ENCODE results near the gene DNAAF1.

The DNAAF1 gene

DNA sequence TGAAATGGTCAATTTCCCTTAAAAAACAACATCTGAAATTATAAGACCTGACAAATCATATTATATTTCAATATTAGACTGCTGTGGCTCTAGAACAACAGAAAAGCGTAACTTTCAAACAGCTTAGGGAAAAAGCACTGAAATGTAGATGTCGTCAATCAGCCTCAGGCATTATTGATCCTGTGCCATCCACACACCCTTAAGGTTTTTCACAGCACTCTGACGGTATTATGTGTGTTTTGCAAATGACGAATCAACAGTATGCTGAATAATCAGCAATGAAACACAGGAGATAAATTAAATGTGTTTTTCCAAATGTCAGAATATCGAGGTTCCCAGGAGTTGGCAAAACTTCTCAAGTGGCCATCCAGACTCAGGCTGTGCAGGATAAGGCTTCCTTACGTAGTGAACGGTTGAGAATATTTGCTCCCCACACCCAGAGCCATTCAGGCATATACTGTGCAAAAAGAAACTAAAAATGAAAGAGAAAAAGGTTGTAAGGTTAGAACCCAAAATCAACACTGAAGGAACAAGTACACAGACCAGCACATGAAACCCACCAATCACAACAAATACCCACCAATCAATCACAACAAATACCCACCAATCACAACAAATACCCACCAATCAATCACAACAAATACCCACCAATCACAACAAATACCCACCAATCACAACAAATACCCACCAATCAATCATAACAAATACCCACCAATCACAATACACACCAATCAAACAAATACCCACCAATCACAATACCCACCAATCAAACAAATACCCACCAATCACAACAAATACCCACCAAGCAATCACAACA, 20.6 kb upstream of the DNAAF1 start:
- no peak for DNase-seq

DNA sequence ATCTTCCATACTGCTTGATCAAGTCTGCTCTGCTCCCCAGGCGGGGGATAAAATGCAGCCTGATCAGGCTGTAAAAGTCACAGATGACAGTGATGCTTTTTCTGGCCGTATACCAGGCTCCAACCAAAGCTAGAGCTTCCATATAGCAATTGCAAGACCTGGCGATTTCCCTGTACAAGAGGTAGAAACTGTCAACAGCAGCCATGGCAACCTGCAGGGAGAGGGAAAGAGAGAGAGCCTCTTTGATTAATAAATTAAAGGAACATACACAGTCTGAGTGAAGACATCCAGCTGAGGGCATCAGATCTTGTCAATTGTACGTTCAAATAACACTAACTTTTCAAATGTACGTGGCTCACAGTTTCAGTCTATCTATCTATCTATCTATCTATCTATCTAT, 14.0 kb upstream of the DNAAF1 start:
- no peak for DNase-seq

DNA sequence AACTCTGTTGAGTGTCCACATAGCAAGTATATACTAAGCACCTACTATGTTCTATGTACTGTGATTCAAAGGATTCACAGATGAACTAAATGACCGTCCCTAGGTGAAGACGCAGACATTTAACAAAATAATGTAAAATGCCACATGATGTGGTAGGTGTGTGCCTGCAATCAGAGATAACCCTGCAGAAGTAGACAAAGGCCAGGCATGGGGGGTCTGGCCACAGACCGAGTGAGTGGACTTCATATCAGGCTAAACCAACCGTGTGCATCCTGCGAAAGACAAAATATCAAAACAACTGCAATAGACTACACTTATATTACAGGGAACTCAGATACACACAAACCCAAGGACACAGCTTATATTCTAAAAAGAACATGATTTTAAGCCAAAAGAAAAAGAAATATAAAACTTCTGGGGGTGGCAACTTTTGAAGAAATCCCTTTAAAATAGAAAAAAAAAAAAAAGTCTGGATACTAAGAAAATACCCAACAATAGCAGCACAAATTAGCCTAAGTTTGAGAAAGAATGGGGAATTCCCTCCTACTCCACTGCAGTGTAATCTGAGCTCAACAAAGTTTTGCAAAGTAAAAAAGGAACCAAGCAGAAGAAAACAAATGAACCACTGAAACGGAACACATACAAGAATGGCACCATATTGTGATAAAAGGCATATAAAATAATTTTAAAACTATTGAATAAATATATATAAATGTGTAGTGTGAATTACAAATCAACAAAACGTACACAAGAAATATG, 12.4 kb upstream of the DNAAF1 start:
- DNase-seq, result no peak

DNA sequence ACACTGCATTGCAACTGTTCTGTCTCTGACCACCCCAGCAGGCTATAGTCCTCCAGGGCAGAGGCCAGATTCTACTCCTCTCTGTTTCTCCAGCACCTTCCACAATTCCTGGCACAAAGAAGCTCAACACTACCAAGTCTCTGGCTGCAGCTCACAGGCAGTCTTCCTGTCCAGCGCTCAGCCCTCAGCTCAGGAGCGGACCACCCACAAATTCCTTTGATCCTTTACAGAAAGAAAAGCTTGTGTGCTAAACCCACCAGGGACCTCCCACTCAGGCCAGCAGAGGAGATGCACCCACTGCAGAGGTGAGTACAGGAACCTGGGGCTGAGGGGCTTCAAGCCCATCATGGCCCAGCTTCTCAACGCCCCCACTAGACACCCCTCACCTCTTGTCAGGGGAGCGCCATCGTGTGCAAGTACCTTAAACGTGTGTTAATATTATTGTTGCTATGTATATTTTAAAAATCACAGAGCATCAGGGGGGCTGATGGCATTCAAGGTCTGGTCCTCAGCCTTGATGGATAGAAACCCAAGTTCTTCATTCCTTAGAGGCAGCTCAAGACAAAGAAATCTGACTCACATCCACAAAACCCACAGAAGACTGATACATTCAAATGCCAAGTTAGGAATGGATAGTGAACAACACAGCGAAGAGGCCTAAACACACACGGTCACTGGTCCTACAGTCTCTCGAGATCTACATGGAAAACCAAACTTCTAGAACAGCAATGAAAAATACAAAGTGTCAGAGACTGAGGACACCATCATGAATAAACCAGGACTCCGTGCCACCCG, 8.6 kb upstream of the DNAAF1 start:
- no peak for DNase-seq

DNA sequence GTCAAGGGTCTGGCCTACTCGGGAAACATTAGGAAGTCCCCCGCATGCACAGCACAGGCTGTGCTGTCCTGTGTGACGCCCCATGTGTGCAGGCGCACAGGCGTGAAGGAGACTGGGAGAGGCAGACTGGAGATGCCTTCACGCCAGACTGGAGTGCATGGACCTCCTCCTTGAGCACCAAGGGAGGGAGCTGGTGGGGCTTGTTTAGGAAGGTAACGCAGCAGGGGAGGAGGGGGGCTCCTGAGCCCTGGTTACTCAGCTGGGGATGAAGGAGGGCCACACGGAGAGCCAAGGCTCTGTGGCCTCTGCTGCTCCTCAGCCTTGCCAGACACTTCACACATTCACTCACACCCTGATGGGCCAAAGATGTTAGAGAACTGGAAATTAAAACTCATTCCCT, 7.8 kb upstream of the DNAAF1 start:
- DNase-seq, result no peak

DNA sequence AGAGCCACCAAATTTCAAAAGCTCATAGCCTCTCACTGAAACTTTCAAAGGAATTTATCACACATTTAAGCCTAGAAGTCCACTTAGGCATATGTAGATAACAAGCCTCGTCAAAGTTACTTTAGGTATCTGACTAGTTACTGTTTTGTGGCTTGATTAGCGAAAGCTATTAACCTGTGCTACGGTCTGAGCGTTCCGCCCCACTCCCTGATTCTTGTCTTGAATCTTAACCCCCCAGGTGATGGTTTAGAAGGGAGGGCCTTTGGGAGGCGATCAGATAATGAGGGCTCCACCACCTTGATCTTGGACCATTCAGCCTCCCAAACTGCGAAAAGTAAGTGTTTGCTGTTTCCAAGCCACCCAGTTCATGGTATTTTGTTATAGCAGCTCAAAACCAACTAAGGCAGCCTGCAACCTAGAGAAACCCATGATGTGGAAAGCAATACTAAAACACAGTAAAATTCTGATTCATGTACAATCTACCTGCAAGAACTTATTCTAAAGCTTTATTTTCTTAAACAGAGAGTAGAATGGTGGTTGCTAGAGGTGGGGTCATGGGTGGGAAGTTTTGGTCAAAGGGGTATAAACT, 7.2 kb upstream of the DNAAF1 start:
- DNase-seq, result no peak

DNA sequence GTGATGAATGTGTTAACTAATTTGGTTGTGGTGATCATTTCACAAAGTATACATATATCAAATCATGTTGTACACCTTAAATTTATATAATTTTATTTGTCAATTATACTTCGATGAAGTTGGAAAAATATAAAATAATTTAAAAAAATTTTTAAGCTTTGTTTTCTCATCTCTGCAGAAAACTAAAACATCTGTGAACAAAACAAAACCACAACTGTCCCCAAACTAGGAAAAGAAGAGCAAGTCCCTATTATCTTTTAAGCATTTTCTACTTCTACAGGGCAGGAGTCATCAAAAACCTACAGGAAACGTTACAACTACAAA, 6.6 kb upstream of the DNAAF1 start:
- DNase-seq, result no peak

DNA sequence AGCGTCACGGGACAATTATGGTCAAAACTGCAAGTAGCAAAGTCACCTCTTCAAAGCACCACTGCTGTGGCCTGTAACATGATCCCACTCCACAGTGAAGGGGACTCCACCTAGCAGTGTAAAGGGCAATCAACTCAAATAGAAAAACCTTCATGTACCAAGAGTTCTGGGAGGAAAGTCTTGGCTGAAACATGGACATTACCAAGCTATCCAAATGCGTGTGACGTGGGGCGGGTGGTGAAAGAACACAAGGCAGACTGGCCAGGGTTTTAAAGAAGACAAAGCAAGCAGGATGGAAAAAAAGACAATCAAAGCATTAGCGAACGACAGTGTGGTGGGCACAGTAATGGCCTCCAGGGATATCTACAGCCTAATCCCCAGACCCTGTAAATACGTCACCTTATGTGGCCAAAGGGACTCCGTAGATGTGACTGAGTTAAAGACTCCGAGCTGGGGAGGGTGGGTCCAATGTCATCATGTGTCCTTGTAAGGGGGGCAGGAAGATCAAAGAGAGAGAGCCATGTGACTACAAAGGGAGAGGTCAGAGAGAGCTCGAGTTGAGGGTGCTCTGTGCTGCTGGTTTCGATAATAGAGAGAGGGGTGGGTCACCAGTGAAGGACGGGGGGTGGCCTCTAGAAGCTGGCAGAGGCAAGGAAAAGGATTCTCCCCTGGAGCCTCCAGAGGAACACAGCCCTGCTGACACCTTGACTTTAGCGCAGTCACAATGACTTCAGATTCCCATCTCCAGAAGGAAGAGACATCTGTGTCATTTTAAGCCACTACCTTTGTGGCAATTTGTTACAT, 6.1 kb upstream of the DNAAF1 start:
- peak; percentile 45 for DNase-seq

DNA sequence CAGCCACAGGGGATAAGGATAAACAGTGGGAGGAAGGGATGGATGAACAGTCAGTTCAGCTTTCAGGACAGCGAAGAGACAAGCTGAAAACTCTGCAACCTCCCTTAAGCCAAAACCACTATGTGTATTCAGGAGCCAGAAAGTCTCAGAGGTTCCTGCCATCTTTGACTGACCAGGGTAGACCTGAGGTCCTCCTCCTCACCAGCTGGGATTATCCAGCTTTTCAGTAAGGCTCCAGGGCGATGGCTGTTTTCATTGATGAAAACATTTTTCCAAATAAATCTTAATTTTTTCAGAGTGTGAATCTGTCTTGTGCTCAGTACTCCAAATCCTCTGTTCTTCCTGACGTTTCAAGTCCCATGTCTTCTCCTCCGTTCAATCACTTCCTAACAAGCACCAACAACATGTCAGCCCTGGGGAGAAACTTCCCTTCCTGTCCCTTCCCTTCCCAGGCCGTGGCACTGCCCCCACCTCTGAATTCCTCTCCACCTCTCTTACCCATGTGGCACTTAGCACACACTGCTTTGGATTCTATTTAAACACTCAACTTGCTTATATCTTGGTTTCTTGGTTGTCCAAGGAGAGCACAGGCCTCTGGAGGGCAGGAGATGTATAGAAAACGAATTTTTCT, 5.4 kb upstream of the DNAAF1 start:
- DNase-seq, result no peak

DNA sequence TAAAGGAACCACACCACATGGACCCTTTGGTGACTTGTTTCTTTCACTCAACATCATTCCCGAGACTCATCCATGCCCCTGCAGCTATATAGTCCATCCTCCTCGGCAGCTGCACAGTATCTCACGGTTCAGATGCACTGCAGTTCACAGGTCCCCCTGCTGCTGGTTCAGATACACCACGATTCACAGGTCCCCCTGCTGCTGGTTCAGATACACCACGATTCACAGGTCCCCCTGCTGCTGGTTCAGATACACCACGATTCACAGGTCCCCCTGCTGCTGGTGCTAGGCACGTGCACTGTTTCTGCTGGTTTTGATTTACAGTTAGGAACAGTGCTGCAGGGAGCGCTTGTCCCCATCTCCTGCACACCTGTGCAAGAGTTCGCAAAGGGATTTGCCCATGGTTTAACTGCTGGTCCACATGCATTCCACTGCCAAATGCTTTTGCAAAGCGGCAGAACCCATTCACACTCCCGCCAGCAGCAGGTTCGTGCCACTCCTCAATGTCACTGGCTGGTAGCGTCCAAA, 3.9 kb upstream of the DNAAF1 start:
- DNase-seq, result peak; percentile 16

DNA sequence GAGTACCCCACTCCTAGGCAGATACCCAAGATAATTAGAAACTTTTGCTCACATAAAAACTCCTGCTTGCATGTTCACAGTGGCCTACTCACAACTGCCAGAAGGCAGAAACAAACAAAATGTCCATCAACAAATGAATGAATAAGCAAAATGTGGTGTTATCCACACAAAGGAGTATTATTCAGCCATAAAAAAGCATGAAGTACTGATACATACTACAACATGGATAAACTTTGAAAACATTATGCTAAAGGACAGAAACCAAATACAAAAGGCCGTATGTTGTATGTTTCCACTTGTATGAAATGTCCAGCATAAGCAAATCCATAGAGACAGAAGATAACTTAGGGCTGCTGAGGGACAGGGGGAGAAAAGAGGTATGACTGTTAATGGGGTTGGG, 2.0 kb upstream of the DNAAF1 start:
- no peak for DNase-seq

DNA sequence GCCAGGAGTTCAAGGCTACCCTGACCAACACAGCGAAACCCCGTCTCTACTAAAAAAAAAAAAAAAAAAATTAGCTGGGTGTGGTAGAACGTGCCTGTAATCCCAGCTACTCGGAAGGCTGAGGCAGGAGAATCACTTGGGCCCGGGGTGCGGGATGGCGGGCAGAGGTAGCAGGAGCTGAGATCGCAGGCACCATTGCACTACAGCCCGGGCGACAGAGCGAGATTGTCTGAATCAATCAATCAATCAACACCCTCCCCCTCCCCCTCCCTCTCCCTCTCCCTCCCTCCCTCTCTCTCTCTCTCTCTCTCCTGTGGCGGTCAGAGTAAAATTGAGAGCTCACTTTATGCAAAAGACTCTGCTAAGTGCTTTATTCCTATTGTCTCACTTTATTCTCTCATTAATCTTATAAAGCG, 1.3 kb upstream of the DNAAF1 start:
- DNase-seq, result no peak

DNA sequence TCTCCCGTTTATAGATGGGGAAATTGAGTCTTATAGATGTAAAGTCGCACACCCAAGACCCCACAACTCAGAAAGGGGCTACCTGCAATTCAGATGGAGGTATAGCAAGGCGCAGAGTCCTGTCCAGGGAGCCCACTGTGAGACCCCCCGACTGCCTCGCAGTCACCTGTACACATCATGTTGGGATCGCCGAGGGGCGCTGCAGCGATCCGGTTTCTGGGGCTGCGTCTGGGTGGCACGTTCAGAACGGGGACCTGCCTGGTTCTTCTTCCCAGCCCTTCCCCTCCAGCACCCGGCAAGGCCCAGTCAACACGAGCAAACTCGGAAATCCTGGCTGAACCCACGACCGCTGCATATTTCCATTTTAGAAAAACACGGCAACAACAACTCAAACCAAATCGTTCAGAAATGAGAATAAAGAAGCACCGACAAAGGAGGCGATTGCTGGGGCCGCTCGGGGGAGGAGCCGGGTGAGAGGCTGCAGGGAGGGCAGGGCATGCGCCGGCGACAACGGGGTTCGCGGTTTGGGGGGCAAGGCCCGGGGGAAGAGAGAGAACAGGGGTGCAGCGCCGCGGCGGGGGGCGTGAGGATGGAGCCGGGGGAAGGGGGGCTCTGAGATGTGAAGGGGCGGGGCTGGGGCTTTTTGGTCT, 774 bp upstream of the DNAAF1 start:
- DNase-seq, result peak; percentile 62

DNA sequence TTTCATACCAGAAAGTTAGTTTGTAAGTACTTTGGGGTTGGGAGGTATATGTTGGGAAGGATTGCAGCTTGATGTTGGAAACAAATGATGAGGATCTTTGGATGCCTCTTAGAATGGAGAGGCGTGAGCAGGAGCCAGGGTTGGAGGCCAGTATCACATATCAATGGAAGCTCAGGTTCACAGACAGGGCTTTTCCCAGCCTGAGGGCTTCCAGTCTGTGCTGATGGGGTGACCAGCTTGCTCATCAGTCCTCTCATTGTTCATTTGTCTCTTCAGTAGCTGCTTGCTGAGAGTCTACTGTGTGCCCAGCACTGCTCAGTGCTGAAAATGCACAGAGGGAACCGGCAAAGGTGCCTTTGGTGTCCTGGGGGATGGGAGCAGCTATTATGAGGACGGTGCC, 5.8 kb downstream of the DNAAF1 start:
- no peak for DNase-seq

DNA sequence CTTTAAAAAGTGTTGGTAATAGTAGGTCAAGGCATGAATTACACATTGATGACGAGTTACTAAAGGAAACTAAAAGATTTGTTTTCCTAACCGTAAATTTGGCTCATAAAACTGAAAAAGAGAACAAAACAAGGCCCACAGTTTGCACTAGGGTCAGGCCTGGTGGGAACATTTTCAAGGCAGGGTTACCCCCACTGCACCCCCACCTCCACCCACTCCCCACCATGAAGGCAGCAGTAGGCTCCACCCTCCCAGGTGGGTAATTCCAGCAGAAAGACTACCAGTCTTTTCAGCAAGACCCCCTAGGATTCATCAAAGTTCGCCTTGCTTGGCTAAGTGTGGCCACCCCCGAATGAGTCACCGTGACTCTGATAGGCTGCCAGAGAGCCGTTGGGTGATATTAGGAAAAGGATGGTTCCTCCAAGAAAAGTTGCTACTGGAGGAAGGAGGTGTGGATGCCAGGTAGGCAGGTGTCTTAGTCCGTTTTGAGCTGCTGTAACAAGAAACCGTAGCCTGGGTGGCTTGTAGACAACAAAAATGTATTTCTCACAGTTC, 8.6 kb downstream of the DNAAF1 start:
- no peak for DNase-seq

DNA sequence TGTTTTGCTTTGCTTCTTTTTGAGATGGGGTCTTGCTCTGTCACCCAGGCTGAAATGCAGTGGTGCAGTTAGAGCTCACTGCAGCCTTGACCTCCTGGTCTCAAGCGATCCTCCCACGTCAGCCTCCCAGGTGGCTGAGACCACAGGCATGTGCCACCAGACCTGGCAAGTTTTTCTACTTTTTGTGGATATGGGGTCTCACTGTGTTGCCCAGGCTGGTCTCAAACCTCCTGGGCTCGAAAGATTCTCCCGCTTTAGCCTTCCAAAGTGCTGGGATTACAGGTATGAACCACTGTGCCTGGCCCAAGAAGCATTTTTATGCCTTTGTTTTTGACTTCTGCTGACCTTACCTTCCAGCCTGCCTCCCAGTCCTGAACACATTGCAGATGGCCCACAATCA, 10.1 kb downstream of the DNAAF1 start:
- DNase-seq, result no peak

DNA sequence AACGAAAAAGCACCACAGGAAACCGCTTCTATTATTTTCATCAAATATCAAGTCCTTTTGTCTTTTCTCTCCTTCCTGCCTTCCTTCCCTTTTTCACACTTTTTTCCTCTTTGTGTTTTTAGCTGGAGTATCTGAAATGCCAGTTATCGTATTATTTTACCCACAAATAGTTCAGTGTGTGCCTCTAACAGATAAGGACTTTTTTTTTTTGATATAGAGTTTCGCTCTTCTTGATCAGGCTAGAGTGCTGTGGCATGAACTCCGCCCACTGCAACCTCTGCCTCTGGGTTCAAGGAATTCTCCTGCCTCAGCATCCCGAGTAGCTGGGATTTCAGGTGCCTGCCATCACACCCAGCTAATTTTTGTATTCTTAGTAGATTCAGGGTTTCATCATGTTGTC, 10.7 kb downstream of the DNAAF1 start:
- DNase-seq, result no peak

DNA sequence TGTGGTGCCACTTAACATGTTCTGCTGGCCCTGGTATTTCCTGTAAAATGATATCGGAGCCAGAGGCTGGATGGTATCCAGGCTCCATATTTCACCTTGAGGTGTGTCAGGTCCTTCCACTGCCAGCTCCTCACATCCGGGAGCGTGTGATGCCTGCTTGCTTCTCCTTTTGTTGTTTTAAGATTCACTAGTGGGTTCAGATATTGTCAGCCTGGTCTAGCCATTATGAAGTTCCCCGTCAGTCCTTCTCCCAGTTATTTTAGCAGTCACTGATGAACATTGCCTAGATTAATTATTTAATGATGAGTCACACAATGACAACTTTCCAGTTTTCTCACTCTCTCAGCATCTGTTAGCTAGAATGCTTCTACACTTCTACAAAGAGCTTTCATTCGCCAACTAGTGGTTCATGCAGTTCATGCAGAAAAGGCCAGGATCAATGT, 11.3 kb downstream of the DNAAF1 start:
- DNase-seq, result no peak

DNA sequence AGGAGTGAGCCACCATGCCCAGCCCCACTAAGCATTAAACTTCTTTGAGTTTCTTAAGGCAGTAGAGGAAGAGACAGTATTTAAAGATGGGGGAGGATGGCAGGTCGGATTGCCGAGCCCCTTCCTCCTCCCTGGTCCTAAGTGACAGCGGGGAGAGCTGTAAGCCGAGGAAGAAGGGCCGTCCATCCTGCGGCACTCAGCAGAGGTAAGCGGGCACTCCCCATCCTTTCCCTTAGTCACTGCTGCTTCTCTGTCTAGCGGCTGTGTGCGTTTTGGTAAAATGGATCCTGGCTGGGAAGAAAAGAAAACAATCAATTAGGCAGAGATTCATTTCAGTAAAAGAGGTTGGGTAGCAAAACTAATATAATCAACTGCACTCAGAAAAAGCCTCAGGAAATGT, 13.9 kb downstream of the DNAAF1 start:
- no peak for DNase-seq

DNA sequence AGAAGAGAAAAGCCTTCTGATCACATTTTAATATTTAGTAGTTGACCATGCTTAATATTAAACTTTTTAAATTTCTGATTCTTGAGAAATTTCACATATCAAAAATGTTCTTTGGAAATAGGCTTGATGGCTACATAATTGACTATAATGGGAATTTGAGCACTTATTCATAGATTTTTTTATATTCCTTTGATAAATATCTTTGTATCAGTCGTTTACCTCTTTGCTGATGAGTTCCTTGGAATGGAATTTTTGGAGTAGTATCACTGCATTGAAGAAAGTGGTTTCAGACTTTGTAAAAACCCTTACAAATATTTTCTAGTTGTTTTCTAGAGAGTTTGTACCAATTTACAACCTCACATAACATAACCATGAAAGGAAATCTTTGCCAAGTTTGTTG, 14.7 kb downstream of the DNAAF1 start:
- DNase-seq, result no peak

DNA sequence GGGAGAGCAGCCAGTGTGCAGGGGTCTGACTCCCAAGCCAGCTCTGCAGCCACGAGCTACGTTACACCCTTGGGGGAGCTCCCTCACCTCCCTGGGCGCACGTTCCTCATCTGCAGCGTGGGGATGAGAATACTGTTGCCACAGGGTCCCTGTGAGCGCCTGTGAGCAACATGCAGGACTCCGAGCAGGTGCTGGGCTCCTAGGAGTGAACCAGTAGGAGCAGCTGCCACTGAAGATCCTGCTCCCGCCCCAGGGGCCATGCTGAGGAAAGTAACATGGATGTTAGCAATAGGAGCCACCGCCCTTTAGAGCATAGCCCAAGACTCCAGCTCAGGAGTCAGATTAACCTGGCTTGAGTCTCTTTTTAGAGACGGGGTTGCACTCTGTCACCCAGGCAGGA, 15.9 kb downstream of the DNAAF1 start:
- DNase-seq, result no peak

Measured in stimulated activated CD4-positive, alpha-beta T cell treated with anti-CD3 and anti-CD28 coated beads, Interleukin-15, amount 100 ng/mL, for 24 hours (primary cell).